IPS-11a (cell line): ENCODE measurements around the gene ZNF587.
"Not testable (repeated sequence)": the region's sequence is repeated elsewhere in the genome, so short reads cannot be mapped to it uniquely, and the experiment has no call there.

Source experiments
- H3K4me3 ChIP-seq: one replicate; pipeline ENCODE4 v1.5.1; 2013; ENCODE audit warnings: low read depth, low read length, control low read depth

The ZNF587 gene

GRCh38 chr19:57849666-57850473, at the start of gene ZNF587:
ZNF587 (plus strand) TSS chr19:57849859; CDS start chr19:57850039, 180 bp downstream.
- peak within 1 kb of the TSS; percentile 74 for H3K4me3 ChIP-seq

- H3K4me3 ChIP-seq, result no peak overlapping the region
These were observed 49.0 kb upstream of the ZNF587 start for GRCh38 chr19:57800696-57801095.

- H3K4me3 ChIP-seq, result no peak overlapping the region
These were observed 47.4 kb upstream of the ZNF587 start for GRCh38 chr19:57802269-57802668.

- H3K4me3 ChIP-seq, result peak overlapping the region; percentile 65
These were observed 46.4 kb upstream of the ZNF587 start for GRCh38 chr19:57803265-57803593.

GRCh38 chr19:57803594-57804325, 45.9 kb upstream of the ZNF587 start:
- H3K4me3 ChIP-seq, result peak overlapping the region; percentile 65

- H3K4me3 ChIP-seq, result no peak overlapping the region
These were observed 42.1 kb upstream of the ZNF587 start for GRCh38 chr19:57807541-57807940.

- H3K4me3 ChIP-seq, result not testable (repeated sequence)
These were observed 39.0 kb upstream of the ZNF587 start for GRCh38 chr19:57810410-57811295.

- no peak overlapping the region for H3K4me3 ChIP-seq
These were observed 37.4 kb upstream of the ZNF587 start for GRCh38 chr19:57812226-57812625.

- H3K4me3 ChIP-seq, result not testable (repeated sequence)
These were observed 36.5 kb upstream of the ZNF587 start for GRCh38 chr19:57812975-57813820.

GRCh38 chr19:57813919-57814504, 35.6 kb upstream of the ZNF587 start:
- H3K4me3 ChIP-seq, result peak overlapping the region; percentile 91

GRCh38 chr19:57814505-57815246, 35.0 kb upstream of the ZNF587 start, which contains the start of gene ZNF552:
ZNF552 (minus strand) TSS chr19:57814913; CDS start chr19:57814743, 170 bp downstream.
- H3K4me3 ChIP-seq, result peak within 1 kb of the TSS; percentile 91

- H3K4me3 ChIP-seq, result no peak overlapping the region
These were observed 34.2 kb upstream of the ZNF587 start for GRCh38 chr19:57815247-57816075.

- H3K4me3 ChIP-seq, result no peak overlapping the region
These were observed 33.0 kb upstream of the ZNF587 start for GRCh38 chr19:57816652-57817051.

- no peak overlapping the region for H3K4me3 ChIP-seq
These were observed 31.7 kb upstream of the ZNF587 start for GRCh38 chr19:57817976-57818375.

- H3K4me3 ChIP-seq, result no peak overlapping the region
These were observed 31.3 kb upstream of the ZNF587 start for GRCh38 chr19:57818378-57818777.

GRCh38 chr19:57819475-57820148, 30.0 kb upstream of the ZNF587 start:
- H3K4me3 ChIP-seq, result peak overlapping the region; percentile 98

- peak overlapping the region; percentile 98 for H3K4me3 ChIP-seq
These were observed 29.1 kb upstream of the ZNF587 start for GRCh38 chr19:57820599-57820998.

- not testable (repeated sequence) for H3K4me3 ChIP-seq
These were observed 28.6 kb upstream of the ZNF587 start for GRCh38 chr19:57821095-57821494.
